Uterus (tissue), 4 donors: Measurements from ENCODE around the gene NR6A1. TPM values are rescaled to one million over a fixed set of nuclear protein-coding genes. Genes with fewer than 3 reads are reported as not detected.

ENCODE experiments used
- DNase-seq, 2 donors: peaks; one replicate each; pipeline ENCODE4 v3.0.0-alpha.2; 2019 to 2020
- H3K27ac ChIP-seq, 2 donors: fragments of 200-600 bp; sonication (generic); 1 replicate in 1 of 2; 2 replicates in 1 of 2; pipeline ENCODE4 v1.5.1; 2016 to 2018
- H3K27me3 ChIP-seq, 2 donors: fragments of 200-600 bp; sonication (generic); one replicate each; pipeline ENCODE4 v1.5.1; 2018 to 2019; ENCODE audit warnings: control low read depth in 1 of 2
- H3K36me3 ChIP-seq, 2 donors: fragments of 200-600 bp; sonication (generic); one replicate each; pipeline ENCODE4 v1.5.1; 2019; ENCODE audit warnings: control low read depth in 1 of 2
- H3K4me1 ChIP-seq, 2 donors: fragments of 200-600 bp; sonication (generic); one replicate each; pipeline ENCODE4 v1.5.1; 2018 to 2019; ENCODE audit warnings: control low read depth in 1 of 2
- H3K4me3 ChIP-seq, 2 donors: fragments of 200-600 bp; sonication (generic); 1 replicate in 1 of 2; 2 replicates in 1 of 2; pipeline ENCODE4 v1.5.1; 2018 to 2019; ENCODE audit warnings: mild to moderate bottlenecking in 1 of 2
- H3K9me3 ChIP-seq, 2 donors: fragments of 200-600 bp; sonication (generic); one replicate each; pipeline ENCODE4 v1.5.1; 2019; ENCODE audit warnings: control low read depth in 1 of 2
- POLR2A ChIP-seq, 2 donors: fragments of 450-650 bp; IDR thresholded peaks; one replicate each; pipeline ENCODE4 v1.6.1; 2016; ENCODE audit warnings: antibody characterized with exemption in 2 of 2, mild to moderate bottlenecking in 1 of 2, moderate library complexity in 1 of 2
- intact Hi-C: fragments of 100-400 bp; cut with DNase I; formaldehyde crosslinking; loops from one replicate; pipeline ENCODE4 v1.15.1; 2023; ENCODE audit warnings: low total_unique reads
- total RNA-seq, 4 donors: library from RNA; depleted of rRNA in 3 of 4; stranded (reverse); fragments of >200 nt in 3 of 4; gene quantifications; one replicate each; pipeline versions ENCODE4 v1.1.0 to v1.2.4, GENCODE V29; 2014 to 2023
- TF ChIP-seq, protein P1 (sequence below), 4 experiments: fragments of 200-600 bp in 2 of 4; fragments of 450-650 bp in 2 of 4; sonication (generic) in 2 of 4; IDR thresholded peaks; one replicate each; pipeline ENCODE4 v1.5.1; 2016 to 2019; ENCODE audit warnings: antibody characterized with exemption in 4 of 4, mild to moderate bottlenecking in 2 of 4, moderate library complexity in 1 of 4
- donor health status: DM: yes; HTN: yes; CAD: no.

Gene NR6A1
- total RNA-seq, 4 donors from 2014 or later = under 0.01 to 2.6 (median 1.3) TPM; not detected in 1

DNA sequence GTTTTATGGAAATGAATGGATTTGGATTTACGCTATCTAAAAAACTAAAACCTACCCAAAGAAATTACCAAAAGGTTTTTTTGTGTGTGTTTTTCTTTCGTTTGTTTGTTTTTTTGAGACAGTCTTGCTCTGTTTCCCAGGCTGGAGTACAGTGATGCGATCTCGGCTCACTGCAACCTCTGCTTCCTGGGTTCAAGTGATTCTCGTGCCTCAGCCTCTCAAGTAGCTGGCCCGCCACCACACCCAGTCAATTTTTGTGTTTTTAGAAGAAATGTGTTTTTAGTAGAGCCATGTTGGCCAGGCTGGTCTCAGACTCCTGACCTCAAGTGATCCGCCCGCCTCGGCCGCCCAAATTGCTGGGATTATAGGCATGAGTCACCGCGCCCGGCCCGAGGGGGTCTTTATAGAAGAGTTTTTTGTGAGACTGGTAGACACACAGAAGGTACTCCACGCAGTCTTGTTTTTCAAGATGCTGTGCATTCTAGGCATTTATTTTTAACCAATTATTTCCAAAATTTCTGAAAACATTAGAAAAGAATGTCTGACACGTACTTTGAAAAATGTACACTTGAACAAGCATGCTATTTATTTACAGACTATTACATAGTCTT lies 75.7 kb downstream of the NR6A1 start:
- no peak for TF ChIP-seq POLR2A (IDR thresholded peaks at IDR 0.05)
- Histone ChIP-seq H3K9me3 (no peaks in the 10 kb centered on the region), H3K36me3 (no peaks in the 10 kb centered on the region), H3K4me1 (no peaks in the 10 kb centered on the region), H3K27ac (no peak overlapping the region), H3K27me3 (no peaks in the 10 kb centered on the region), H3K4me3 (no peak overlapping the region)
- intact Hi-C loops = no loop called here
- no peak for DNase-seq

DNA sequence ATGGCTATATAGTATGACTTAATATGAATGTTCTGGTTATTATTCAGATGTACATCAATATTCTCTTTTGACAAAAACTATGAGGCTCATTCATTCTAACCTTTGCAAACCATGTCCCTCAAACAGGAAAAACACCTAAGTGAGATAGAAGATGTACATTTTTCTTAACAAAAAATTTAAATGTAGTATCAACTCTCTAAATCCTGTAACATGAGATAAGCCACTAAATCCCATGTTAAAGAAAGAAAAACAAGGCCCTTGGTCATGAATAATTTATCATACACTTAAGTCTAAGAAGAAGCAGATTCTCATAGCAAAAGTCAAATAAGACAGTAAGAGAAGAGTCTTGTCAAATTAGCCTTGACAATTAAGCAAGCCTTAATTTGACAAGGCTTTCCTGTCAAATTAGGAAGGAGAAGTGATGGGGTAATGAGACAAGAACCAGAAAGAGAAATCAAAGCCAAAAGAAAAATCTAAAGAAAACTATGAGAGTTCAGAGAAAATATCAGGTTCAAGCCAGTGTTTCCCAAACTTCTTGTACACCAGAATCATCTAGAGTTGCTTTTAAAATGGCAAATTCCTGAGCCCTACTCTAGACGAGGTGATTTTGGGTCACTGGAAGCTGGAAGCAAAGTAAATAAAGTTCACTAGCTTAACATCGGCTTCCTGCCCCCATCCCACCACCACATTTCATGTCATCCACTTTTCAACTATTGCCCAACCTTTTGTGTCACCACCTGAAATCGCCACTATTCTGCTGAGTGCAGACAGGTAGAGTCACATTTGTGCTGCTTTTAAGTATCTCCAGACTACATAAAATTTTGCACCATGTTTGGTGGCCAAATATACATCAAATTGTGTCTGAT lies 76.5 kb downstream of the NR6A1 start:
- Histone ChIP-seq H3K9me3 (no peaks in the 10 kb centered on the region), H3K4me3 (no peak overlapping the region), H3K4me1 (no peaks in the 10 kb centered on the region), H3K27me3 (no peaks in the 10 kb centered on the region), H3K27ac (no peak overlapping the region), H3K36me3 (no peaks in the 10 kb centered on the region)
- DNase-seq = no peak
- intact Hi-C loops = no loop called here
- TF ChIP-seq POLR2A (IDR thresholded peaks at IDR 0.05) = no peak
- TF ChIP-seq, protein P1, sequence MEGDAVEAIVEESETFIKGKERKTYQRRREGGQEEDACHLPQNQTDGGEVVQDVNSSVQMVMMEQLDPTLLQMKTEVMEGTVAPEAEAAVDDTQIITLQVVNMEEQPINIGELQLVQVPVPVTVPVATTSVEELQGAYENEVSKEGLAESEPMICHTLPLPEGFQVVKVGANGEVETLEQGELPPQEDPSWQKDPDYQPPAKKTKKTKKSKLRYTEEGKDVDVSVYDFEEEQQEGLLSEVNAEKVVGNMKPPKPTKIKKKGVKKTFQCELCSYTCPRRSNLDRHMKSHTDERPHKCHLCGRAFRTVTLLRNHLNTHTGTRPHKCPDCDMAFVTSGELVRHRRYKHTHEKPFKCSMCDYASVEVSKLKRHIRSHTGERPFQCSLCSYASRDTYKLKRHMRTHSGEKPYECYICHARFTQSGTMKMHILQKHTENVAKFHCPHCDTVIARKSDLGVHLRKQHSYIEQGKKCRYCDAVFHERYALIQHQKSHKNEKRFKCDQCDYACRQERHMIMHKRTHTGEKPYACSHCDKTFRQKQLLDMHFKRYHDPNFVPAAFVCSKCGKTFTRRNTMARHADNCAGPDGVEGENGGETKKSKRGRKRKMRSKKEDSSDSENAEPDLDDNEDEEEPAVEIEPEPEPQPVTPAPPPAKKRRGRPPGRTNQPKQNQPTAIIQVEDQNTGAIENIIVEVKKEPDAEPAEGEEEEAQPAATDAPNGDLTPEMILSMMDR (IDR thresholded peaks at IDR 0.05) = no peak

DNA sequence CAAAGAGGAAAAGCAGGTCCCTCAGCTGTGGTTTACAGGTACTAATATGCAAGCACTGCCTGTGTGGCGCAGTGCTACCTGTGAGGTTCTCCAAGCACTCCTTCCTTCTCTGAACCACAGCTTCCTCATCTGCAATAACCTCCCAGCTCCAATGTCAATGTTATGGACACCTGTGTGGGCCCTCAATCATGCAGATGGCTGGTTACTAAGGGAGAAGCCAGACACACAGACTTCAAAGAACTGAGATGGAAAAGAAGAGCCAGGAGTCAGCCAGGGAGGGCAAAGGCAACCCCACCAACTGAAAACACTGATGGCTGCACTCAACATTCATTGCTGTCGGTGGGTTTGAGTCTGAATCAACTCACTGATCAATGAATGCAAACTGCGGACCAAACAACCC lies 77.7 kb downstream of the NR6A1 start:
- Histone ChIP-seq H3K27me3 (no peaks in the 10 kb centered on the region), H3K4me1 (no peaks in the 10 kb centered on the region), H3K27ac (no peak overlapping the region), H3K4me3 (no peak overlapping the region), H3K36me3 (no peaks in the 10 kb centered on the region), H3K9me3 (no peaks in the 10 kb centered on the region)
- intact Hi-C loops = no loop called here
- DNase-seq = no peak
- TF ChIP-seq, protein P1 (IDR thresholded peaks at IDR 0.05) = no peak
- no peak for TF ChIP-seq POLR2A (IDR thresholded peaks at IDR 0.05)

DNA sequence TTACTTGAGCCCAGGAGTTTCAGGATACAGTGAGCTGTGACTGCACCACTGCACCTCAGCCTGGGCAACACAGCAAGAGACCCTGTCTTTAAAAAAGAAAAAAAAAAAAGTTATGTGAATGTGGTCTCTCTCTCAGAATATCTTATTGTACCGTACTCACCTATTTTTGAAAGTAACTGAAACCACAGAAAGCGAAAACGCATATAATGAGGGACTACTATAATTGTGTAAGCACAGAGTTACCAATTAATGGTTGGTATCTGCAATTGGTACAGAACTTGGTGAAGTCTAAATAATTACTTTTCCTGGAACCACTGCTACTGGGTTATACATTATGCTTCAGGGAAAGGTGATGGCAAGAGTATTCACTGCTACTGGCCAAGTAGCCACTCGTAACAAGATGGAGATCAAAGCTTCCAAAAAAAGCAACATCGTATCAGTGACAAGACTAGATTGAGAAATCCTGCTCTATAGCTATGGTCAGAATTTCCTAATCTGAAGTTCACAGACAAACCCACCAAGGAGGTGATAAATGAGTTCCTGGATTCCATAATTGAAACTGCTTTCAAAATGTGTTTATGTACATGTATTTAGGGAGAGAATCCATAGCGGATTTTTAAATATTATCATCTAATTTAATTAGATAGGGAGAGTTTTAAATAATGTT lies 82.7 kb downstream of the NR6A1 start:
- TF ChIP-seq, protein P1 (IDR thresholded peaks at IDR 0.05) = no peak
- no peak for TF ChIP-seq POLR2A (IDR thresholded peaks at IDR 0.05)
- Histone ChIP-seq H3K27me3 (no peaks in the 10 kb centered on the region), H3K27ac (no peak overlapping the region), H3K4me3 (no peak overlapping the region), H3K36me3 (no peaks in the 10 kb centered on the region), H3K4me1 (no peaks in the 10 kb centered on the region), H3K9me3 (no peaks in the 10 kb centered on the region)
- DNase-seq = no peak
- intact Hi-C loops = no loop called here

DNA sequence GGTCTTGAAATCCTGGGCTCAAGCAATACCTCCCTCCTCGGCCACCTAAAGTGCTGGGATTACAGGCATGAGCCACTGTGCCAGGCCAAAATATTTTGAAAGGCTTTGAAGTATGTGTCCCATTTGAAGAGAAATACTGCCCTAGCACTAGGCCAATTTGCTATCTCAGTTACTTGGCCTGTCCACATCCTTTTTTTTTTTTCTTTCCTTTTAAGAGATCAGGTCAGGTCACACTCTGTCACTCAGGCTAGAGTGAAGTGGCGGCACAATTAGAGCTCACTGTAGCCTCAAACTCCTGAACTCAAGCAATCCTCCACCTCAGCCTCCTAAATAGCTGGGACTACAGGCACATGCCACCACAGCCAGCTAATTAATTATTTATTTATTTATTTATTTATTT lies 84.2 kb downstream of the NR6A1 start:
- no peaks in the 10 kb centered on the region for H3K27me3 ChIP-seq
- H3K9me3 ChIP-seq = no peaks in the 10 kb centered on the region
- TF ChIP-seq POLR2A (IDR thresholded peaks at IDR 0.05) = no peak
- TF ChIP-seq, protein P1 (IDR thresholded peaks at IDR 0.05) = no peak
- H3K4me3 ChIP-seq = no peak overlapping the region
- no peaks in the 10 kb centered on the region for H3K36me3 ChIP-seq
- no peak overlapping the region for H3K27ac ChIP-seq
- H3K4me1 ChIP-seq = no peaks in the 10 kb centered on the region
- no peak for DNase-seq
- intact Hi-C loops = no loop called here
